NCI-H524 treated with DMSO at 0.1 percent for 48 hours (cell line): ENCODE data around the gene CTNNA2.

Experiments
- DNase-seq: peaks from one replicate; lab custom pipeline; 2025; lab: John Stamatoyannopoulos, UW

CTNNA2 gene

DNA sequence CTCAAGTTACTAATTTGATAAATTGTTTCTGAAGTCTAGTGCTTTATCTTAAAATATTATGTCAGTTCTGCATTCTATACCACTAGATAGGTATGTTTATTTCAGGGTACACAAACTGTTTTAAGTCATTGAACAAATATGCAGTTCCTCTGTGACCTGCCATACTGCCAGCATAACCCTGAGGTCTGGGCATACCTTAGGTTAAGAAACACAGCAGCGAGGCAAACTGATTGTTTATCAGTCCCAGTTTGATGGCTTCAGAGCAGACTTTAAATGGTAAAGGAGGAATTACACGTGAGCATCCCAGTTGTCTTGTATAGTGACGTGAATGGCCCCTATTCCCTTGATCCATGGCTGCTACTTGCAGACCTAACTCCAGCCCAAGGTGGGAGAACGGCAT is 978.1 kb downstream of the CTNNA2 start:
- DNase-seq, result no peak

DNA sequence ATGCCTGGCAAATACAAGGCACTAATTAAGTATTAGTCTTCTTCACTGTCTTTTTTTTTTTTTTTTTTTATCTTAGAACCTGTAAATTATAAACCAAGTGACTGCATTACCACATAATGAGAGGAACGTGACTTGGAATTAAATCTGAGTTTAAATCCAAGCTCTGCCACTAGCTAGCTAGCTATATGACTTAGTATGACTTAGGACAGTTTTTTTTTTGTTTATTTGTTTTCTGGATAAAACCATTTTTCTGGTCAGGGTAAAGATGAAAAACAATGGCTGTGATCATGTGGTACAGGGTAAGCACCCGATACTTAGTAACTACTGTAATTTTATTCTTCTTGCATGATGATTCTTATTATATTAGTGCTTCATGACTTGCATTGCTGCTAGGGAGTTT is 983.5 kb downstream of the CTNNA2 start:
- DNase-seq, result no peak

DNA sequence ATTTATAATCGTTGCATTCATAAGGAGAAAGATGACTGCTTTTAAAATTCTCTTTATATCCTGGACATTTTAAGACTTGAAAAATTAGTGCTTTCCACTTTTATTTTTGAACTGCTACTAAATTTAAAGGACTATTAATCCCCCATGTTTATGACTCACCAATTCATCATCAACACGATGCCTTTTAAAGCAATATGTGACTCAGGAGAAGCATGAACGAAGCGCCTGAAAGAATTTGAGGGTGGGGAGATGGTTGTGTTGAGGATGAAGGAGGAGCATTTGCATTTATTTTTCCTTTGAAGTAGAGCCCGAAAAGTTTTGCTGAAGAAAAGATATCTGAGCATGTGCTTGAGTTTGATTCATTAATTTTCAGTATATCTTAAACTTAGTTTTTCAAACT is 983.9 kb downstream of the CTNNA2 start:
- no peak for DNase-seq

DNA sequence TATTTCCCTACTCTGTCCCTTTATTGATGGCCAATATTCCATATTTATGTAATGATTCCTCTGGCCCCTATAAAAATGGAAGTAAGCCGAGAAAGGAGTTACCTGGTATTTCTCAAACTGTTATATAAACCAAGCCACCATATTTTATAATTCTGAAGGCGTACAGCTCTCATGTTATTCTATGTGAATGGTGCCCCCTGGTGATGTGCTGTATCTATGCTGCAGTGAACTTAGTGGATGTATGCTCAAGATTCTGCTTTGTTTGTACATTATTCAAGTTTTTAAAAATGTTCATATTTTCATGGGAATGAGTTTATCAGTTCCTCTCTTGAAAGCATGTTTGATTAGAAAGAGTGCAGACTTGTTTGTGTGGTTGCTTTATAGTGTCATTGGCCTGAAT is 986.2 kb downstream of the CTNNA2 start:
- DNase-seq, result peak; percentile 24

DNA sequence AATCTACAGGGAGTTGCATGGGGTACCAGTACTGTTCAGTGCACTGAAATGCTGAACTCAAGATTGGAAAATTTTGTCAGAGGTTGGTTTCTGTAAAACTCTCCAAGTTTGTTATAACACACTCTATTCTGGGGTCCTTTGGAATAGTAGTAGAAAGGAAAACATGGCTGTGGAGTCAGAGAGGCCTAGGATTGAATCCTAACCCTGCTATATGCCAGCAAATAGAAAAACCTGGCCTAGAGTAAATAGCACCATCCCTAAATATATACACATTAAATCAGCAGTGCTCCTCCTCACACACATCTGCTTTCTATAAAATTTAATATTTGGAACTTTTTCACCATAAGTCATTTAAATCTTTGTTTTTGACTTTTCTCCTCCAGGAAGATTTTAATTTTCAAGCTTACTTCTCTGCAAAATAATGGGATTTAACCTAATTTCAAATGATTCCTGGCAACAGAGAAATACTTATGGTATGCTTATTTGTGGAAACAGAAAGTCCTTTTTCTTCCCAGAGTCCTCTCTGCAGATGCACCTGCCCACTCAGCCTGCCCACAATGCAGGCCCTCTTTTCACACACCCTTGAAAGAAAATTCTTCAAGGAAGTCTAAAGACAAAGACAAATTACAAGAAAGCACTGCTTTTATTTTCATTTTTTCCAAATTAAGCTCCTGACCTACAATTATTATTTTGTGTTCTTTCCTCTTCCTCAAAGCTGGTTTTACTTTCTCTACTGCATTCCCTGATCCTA is 989.2 kb downstream of the CTNNA2 start:
- DNase-seq, result no peak

DNA sequence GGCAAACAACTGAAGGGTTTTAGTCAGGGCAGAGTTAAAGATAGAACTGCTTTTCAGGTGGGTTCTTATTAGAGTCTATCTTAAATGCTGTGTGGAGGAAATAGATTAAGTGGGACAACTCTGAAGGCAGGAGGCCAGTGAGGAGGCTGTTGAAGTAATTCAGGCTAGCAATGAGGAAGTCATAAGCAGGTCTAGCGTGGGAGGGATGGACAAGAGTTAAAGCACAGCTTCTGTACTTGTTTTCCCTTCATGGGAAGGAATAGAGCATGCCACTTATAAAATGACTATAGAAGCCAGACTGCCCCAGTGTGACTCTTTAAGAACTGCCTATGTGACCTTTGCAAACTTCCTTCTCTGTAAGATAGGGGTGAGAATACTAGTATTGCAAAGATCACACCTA is 993.7 kb downstream of the CTNNA2 start:
- no peak for DNase-seq

DNA sequence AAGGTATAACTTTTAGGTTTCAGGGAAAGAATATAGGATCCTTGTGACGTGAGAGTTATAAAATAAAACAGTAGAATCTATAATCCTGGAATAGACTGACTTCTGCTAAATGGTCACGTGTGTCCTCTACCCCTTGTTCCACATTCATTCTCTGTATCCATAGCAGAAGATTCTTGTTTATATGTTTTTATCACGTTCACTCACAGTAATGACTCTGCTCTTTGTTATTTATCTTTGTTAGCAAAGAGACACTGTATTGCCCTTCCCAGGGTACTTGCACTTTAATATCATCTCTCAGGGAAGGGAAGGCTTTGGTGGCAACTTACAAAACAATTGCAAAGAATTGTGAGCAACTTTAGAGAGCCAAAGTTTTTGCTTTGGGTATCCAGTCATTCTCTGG is 997.9 kb downstream of the CTNNA2 start:
- DNase-seq, result no peak

DNA sequence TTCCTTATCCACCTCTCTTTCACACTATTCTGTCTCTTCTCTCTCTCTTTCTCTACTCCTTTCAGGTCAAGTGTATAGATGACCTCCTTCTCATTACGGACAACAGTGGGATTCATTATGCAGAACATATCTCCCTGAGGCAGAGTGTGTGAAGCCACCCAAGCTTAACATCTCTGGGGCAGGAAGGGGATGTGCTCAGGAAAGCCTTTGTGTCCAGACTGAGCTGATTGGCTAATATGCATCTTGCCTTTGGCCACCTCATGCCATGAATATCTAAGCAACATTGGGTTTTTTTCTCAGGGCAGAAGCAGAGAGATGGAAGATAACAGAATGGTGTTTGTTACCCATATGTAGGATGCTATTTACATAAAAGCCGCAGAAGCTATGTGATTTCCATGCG is 1003.1 kb downstream of the CTNNA2 start:
- no peak for DNase-seq

DNA sequence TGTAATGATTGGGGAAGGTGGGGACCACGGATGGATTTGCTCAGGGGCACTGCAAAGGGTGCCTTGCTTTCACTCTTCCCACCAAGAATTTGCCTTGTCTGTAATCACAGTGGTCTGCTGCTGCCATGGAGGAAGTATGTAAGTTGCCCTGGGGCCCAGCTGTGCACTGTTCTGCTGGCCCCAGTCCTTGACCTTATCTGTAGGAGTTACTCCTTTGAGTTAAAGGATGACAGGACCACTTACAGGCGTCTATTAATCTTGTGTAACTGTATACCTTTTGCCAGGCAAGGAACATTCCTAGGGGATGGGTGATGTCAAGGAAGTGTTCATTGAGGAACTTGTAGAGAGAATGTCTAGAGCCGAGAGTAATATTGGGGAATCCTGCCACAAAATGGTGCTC is 1004.5 kb downstream of the CTNNA2 start:
- DNase-seq, result no peak

DNA sequence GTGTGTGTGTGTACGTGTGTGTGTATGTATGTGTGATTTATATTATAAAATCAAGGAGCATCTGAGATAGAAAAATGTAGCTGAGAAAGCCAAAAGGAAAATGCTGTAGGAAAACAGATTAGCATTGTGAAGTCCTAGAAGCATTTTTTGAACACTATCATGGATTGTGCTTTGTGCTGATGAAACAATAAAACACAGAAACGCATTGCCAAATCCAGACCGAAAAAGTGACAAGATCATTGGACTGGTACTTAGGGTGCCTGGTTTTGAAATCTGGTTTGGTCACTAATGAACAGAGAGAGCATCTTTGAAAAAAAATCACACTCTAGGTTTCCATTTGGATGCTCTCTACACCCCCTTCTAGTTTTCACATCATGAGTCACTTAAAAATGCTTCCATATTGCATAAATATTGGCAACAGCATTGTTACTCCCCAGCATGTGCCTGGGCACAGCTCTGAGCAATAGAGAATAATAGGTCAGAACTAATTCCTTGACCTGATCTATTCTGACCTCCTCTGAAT is 1006.3 kb downstream of the CTNNA2 start:
- DNase-seq, result no peak

DNA sequence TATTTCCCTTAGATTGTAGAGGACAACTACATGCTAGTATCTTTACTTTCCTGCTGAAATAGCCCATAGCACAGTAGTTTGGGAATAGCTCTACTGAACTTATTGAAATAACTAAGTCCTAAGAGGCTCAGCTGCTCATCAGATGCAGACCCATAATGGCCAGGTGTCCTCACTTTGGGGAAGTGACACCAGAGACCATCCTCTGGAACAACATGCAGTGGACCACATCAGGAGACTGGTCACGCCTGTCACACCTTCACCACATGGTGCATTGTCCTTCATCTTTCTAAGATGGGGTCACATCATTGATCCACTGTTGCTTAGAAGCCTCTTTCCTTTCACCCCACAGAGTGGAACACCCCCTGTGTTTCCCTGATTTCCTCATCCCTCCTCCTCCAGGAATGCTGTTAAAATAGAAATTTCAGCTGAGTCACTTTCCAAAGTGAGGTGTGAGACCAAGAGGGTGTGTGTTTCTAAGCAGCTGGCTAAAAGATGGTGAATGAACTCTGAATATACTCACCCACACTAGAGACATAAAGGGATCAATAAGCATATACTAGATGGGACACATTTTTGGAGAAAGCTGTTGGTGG is 1006.9 kb downstream of the CTNNA2 start:
- DNase-seq, result no peak

DNA sequence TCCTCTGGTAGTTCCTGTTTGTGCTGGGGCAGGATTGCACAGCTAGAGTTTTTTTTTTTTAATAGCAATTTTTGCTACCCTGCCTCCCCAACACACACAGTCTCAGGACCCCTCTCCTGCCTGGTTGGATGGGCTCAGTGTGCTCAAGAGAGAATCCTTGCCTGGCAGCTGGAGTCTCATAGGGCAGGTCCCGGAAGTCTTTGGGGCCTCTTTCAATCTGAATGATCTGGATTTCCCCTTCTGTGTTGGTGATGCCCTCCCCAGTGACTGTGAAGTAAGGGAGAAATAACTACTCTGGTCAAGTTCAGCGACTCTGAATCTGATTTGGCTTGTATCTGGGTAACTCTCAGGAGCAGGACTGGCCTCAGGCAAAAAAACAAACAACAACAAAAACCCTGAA is 1012.3 kb downstream of the CTNNA2 start:
- DNase-seq, result no peak

DNA sequence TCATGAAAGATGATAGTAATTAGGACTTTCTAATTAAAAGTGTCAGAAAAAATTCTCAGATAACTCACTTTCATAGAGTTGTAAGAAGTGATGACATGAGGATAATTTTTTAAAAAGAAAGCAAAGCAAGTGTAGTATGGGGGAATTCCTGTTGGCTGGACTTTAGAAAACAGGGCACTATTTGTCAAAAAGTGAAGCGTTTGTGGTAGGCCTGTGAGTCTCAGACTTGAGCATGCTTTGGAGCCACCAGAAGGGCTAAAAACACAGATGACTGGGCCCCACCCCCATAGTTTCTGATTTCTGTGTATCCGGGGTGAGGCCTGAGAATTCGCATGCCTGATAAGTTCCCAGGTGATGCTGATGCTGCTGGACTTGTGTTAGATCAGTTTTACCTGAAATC is 1014.3 kb downstream of the CTNNA2 start:
- no peak for DNase-seq

DNA sequence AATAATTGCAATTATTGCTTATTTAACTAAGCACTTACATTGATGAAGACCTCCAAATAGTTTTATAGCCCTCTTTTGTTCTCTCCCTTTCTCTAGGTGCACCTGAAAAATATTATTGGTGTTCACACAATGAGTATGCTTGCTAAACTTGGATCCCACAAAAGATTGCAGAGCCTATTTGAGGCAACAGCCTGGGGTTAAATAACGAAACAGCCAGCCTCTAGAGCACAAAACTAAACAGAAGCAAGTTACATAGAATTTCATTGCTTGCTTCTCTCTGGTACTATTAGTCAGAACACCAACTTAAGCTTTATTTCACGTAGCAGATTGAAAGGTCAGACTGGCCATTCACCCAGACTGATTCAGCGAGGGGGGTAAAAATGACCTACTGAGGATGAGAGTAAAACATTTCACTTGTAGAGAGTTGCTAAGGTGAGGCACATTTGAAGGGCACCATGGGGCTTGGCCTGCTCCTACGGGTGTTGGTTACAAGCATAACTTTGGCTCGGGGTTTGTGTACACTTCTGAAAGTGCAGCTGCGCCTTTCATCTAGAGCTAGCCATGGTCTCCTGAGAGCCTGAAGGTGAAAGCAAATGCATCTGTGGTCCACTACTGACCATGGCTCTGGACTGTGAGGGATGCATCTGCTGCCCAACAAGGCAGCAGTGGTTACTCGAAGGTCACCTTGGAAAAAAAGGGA is 1016.8 kb downstream of the CTNNA2 start:
- no peak for DNase-seq

DNA sequence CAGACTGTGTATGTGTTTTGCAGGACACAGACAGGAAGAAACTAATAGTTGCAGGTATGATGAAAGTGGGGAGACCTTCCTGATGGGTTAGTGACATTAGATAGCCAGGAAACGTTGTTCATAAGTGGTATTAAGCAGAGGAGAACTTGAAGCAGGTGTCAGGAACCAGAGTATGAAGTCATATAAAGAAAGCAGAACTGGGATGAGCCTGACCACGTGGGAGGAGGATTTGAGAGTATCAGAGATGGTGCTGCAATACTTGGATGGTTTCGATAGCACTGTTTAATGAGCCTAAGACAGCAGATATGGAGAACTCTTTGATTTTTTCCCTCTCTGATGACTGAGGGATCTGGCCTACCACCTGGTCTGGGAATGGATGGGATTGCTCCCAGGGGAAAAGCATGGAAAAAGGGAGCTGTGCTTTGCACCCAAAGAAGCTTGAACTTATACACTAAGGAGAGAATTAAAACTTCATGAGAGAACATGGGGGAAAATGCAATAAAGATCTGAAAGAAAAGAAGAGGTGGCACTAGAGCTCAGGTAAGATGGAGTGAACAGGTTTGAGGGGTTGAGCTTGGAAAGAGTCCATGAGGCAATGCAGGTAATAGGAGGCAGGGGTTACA is 1017.7 kb downstream of the CTNNA2 start:
- no peak for DNase-seq

DNA sequence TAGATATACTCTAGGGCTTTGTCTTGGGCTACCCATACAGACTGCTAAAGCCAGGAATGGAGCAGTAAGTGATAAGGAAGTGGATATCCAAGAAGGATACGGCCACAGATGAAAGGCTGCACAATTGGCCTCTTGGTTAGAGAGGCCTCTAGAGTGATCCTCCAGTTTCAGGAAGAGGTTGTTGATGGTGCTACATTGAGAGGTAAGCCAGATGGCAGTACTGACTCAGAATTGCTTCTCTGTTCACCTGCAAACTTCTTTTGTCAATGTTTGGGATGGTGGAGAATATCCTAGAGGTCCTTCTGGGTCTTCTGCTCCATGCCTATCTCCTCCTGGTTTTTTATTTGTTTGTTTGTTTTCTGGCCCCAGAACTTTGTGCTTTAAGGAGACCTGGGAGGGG is 1018.5 kb downstream of the CTNNA2 start:
- DNase-seq, result no peak

DNA sequence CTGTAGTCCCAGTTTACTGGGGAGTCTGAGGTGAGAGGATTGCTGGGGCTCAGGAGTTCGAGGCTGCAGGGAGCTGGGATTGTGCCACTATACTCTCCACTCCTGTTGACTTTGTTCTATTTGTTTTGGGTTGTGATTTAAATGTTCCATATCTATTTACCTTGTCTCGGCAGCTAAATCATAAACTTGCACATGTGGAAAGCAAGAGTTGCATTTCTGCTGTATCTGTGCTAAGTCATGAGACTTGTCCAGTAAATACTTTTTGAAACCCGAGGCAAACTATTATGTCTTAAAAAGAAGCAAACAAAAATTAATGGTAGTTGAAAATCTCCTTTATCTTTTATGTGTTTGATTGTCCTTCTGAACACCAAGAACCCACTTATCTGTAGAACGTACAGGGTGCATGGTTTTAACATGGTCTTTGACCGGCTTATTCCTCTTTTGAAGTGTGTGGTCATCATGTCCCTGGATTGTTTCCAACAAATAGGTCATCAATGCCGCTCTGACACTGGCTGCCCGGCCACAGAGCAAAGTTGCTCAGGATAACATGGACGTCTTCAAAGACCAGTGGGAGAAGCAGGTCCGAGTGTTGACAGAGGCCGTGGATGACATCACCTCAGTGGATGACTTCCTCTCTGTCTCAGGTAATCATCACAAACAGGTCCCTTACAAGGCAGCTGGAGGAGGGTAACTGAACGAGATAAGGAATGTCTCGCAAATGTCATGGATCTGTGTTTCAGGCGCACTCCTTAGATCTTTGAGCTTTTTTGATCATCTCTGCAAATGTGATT is 1032.8 kb downstream of the CTNNA2 start:
- DNase-seq, result no peak

DNA sequence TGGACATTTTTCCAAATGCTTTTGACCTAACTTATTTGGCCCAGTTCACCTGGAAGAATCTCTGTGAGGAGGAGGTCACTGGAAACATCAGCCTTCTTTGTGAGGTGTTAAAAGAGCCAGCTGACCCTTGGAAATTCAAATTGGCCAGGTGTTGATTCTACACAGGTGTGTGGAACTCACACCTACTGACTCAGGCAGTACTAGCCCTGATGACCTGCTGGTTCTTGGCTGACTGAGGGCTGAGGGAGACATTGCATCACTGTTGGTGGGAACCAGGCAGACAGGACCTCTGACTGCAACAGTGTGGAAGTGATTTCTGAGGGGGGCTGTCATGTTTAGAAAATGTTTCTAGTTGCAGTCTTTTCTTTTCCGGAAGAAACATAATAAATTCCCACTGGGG is 1033.9 kb downstream of the CTNNA2 start:
- DNase-seq, result no peak

DNA sequence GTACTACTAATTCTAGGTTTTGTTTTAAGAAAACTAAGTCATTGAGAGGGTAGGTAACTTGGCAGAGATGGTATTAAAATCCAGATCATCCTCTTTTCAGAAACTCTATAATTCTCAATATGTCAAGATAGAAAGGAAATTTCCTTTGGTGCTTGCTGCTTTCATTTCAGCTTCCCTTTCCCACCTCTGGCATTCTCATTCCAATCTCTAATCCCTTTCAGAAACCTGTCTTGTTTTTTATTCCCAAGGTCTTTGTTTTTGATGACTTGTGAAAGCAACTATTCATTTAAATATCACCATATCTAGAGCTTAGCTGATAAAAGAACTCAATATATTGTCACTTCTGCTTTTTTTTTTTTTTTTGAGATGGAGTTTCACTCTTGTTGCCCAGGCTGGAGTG is 1034.5 kb downstream of the CTNNA2 start:
- DNase-seq, result no peak

DNA sequence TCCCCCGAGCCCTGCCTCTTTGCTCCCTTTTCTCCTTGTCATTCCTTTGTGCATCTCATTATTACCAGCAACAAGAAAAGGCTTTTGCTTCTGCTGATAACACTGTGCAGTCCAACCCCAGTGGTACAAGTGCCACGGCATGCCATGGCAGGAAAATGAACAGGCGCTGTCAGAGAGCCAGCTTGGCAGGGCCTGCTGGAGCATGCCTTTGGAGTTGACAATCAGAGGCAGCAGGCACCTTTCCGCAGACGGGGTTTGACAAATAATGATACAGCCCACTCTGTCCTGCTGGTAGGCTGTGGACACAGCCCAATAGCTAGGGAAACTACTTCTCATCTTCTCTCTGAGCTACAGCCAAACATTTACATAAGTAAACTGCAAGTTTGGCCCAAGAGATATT is 1035.6 kb downstream of the CTNNA2 start:
- DNase-seq, result no peak

DNA sequence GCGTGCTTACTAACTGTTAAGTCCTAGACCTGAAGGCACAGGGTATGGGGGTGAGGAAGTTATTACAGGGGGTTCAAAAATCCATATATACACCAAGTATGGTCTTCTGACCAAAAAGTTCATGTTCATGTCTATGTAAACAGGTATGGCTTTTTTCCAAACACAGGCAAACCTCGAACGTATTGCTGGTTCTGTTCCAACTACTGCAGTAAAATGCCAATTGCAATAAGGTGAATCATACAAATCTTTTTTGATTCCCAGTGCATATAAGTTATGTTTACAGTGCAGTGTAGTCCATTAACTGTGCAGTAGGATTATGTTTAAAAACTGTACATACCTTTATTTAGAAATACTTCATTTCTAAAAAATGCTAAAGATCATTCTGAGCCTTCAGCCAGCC is 1037.0 kb downstream of the CTNNA2 start:
- DNase-seq, result no peak

DNA sequence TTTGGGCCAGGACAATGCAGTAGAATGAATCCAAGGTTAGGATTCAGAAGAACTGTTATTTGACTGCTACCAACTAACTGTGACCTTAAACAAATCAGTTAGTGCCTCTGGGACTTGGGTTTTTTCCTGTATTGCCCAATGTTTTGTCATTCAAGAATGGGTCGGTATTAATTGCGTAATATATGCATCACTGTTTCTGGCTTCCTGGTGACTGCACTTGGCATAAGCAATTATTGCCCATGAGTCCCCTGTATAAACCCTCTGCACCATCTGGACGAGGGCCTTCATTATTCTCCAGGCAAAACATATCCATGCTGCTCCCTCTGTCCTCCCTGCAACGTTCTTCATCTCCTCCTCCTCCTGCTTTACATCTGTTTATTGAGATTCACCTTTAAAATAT is 1047.5 kb downstream of the CTNNA2 start:
- peak; percentile 25 for DNase-seq
